Stimulated activated CD4-positive, alpha-beta T cell treated with anti-CD3 and anti-CD28 coated beads, Interleukin-4, amount 100 ng/mL, for 48 hours (primary cell): Measurements from ENCODE around the gene KCTD4.
"Not testable (repeated sequence)": the region's sequence is repeated elsewhere in the genome, so short reads cannot be mapped to it uniquely, and the experiment has no call there.

Source experiments
- DNase-seq, 2 donors: peaks; one replicate each; pipeline ENCODE4 v3.0.0-alpha.2; 2020; ENCODE audit warnings: low read depth in 2 of 2

The KCTD4 gene

DNA sequence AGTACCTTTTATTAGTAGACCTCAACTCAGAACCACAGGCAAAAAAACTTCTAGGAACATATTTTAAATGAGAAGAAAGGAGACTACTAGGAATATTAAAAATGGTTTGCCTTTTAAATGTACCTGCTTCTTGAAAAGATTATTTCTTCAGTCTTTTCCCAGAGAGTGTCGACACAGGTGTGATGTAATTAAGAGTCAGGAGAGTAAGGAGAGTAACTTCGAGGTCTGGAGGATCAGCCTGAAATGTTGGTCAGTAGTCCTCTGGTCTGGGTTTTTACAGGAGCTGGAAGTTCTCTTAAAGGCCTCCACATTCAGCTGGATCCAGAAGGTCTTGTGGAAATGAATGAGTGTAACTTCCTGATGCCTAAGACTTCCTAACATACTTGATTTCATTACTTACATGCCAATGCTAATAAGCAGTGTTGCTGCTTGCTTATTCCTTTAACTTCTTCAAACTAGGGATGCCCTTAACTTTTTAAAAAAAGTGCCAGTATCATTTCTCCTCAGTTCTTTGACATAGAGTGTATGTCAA is at the start of gene KCTD4:
TSS of gene KCTD4 (minus strand) at position 345 of the 532 bp plus-strand sequence. CDS start 6,478 bp downstream, outside the sequence.
- DNase-seq: no peak

DNA sequence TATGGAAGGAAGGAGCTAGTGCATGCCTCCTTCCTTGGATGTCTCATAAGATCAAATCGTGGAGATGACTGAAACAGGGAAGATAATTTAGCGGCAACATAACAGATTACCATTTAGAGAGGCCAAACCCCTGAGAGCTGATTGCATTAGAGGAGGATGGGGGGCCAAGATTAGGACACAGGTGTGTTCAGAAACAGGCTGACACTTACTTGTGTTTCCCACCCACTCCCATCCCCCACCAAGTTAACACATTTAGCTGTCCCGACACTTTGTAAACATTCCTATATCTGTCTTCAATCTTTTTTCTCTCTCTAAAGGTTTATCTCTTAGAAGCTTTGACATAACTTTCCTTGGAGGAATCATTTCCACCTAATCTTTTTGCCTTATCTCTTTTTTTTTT is 48.8 kb upstream of the KCTD4 start:
- DNase-seq: no peak

DNA sequence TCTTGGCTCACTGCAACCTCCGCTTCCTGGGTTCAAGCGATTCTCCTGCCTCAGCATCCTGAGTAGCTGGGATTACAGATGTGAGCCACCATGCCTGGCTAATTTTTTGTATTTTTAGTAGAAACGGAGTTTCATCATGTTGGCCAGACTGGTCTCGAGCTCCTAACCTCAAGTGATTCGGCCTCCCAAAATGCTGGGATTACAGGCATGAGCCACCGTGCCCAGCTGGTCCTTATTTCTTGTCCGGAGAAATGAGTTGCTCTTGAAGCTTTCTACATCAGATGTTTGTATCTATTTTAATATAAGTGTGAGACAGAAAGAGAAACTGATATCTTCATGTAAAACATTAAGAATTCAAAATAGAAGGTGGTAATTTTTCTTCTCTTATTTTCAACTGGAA is 43.9 kb upstream of the KCTD4 start:
- DNase-seq: not testable (repeated sequence)

DNA sequence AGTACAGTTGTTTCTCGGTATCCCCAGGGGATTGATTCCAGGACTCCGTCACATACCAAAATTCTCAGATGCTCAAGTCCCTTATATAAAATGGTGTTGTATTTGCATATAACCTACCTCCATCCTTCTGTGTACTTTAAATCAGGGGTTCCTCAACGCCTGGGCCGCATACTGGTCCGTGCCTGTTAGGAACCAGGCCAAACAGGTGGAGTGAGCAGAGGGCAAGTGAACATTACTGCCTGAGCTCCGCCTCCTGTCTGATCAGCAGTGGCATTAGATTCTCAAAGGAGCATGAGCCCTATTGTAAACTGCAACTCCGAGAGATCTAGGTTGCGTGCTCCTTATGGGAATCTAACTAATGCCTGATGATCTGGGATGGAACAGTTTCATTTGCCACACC is 42.2 kb upstream of the KCTD4 start:
- DNase-seq: no peak

DNA sequence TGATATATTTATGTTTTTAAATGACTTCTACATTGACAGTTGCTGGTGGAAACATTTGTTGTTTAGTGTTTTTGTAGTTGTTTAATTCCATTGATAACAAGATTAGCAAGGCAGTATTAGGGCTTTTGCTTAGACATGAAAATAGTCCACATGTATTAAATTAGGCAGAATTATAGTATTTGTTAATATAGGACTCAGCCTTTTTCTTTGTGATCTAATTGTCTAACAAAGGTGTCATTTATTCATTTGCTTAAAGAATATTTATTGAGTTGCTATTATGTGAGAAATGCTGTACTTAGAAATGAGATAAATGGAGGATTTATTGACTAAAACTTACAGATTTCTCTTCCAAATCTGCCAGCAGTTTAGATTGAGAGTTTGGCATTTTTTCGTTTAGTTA is 41.7 kb upstream of the KCTD4 start:
- DNase-seq: no peak

GRCh38 chr13:45242070-45242469 is 41.2 kb upstream of the KCTD4 start:
- no peak for DNase-seq

GRCh38 chr13:45240143-45240542 is 39.3 kb upstream of the KCTD4 start:
- DNase-seq: no peak

- no peak for DNase-seq
These were observed 38.3 kb upstream of the KCTD4 start for GRCh38 chr13:45238945-45239795.

DNA sequence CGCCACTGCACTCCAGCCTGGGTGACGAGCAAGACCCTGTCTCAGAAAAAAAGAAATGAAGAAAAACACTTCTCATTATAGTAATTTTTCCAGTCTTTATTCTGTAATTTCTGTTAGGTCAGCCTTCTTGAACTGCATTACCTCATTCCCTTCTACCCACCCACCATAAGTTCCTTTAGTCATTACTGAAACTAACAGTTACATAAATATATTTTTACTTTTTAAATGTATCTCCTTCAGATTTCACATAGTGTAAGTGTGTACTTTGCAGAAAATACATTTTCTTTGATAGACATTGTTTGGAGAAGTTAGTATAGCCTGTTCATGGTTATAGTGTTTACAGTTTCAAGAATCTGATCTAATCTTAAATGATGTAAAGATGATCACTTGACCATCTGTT is 31.7 kb upstream of the KCTD4 start:
- no peak for DNase-seq

GRCh38 chr13:45231722-45232121 is 30.9 kb upstream of the KCTD4 start:
- no peak for DNase-seq

DNA sequence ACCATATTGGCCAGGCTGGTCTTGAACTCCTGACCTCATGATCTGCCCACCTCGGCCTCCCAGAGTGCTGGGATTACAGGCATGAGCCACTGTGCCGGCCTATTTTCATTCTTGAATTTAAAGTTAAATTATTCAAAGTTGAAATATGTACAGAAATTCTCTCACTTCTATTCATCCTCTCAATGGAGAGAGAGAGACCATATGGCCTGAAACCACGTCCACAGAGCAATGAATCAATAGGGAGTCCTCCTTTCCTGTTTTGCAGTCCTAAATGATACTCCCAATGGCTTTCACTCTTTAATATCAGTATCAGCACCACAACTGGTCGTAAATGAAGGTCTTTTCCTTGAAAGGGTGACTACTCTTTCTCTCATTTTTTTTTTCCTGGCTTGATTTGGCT is 30.5 kb upstream of the KCTD4 start:
- no peak for DNase-seq

GRCh38 chr13:45229172-45229571 is 28.3 kb upstream of the KCTD4 start:
- DNase-seq: no peak

GRCh38 chr13:45228002-45228401 is 27.2 kb upstream of the KCTD4 start:
- DNase-seq: no peak

DNA sequence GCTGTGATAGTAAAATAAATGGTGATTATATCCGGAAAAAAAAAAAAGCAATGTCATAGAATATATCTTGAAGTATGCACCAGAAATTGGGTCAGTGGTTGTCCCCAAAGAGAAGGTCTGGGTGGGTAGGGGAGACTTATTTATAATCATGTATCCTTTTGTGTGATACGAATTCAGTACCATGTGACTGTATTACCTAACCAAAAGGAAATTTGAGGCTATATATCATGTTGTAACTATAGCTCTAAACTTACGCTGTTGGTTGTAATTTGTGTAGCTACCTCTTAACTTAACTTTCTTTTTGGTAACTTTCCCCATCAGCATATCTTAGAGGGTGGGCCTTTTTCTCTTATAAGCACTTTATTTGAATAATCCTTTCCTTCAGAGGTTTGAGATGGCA is 25.2 kb upstream of the KCTD4 start:
- DNase-seq: no peak

DNA sequence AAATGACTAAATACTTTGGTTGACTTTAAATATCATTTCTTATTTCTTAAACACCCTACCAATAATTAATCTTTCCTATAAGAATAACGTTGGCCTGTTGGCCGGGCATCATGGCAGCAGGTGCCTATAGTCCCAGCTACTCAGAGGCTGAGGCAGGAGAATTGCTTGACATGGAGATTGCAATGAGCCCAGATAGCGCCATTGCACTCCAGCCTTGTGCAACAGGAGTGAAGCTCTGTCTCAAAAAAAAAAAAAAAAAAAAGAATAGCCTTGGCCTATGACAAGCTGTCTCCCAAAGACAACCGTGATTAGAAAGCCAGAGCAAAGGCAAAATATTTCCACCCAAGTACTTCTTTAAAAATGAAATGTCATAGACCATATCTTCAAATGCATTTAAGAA is 24.5 kb upstream of the KCTD4 start:
- no peak for DNase-seq

- DNase-seq: no peak
These were observed 23.3 kb upstream of the KCTD4 start for GRCh38 chr13:45224176-45224575.

DNA sequence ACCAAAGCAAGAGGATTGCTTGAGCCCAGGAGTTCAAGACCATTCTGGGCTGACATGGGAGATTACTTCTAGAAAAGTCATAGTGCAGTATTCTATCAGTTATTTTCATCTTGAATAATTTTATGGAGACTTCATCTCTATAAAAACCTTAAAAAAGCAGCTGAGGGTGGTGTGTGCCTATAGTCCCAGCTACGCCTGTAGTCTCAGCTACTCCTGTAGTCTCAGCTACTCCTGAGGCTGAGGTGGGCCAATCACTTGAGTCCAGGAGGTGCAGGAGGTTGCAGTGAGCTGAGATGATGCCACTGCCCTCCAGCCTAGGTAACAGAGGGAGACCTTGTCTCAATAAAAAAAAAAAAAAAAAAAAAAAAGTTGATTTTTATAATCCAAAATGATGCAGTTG is 22.1 kb upstream of the KCTD4 start:
- DNase-seq: no peak

GRCh38 chr13:45222516-45222915 is 21.7 kb upstream of the KCTD4 start:
- no peak for DNase-seq

GRCh38 chr13:45220403-45220802 is 19.6 kb upstream of the KCTD4 start:
- no peak for DNase-seq

GRCh38 chr13:45219938-45220375 is 19.1 kb upstream of the KCTD4 start:
- no peak for DNase-seq

DNA sequence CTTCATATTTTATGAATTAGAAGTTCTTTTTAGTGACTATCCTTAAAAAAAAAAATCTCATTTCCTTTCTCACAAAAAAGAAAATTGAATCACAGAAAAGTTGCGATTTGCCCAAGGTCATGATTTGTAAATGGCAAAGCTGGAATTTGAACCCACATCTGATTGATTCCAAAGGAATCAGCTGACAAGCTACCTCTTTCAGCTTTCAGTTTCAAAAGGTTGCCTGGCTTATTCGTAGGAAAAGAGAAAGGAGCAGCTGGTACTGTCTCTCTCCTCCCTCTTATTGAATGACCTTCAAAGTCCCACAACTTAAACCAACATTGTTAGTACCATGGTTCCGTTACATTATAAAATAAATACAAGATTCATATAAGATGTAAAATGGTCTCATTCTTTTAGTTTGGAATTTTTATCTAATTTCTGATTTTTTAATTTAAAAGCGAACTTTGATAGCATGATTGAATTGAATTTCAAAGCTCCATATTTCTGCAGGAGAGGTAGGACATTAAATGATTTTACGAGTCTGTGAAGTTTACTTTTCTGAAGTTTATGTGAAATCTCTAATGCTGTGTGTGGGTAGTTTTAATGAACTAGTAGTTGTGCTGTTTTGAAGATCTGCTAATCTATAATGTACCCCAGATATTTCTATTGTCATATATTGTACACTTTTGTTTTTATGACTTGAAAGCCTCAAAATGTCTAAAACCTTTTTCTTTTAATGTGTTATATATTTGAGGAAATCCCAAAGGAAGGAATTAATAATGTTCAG is 18.5 kb upstream of the KCTD4 start:
- DNase-seq: no peak

DNA sequence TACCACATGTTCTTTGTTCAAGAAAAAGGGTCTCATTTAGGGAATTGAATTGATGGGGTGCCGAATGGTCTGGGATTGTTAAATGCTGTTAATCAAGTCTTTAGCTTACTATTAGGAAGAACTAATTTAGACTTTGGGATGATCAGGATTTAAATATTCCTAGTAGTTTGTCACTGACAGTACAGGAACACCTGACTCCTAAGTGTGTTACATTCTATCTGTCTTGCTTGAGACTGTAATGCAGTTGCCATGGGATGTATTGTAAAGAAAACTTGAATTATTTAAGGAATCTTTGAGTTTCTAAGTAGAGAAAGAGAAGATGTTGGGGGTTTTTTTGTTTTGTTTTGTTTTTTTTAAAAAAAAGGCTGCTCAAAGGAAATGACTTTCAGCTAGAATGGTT is 17.8 kb upstream of the KCTD4 start:
- no peak for DNase-seq

GRCh38 chr13:45216193-45216592 is 15.3 kb upstream of the KCTD4 start:
- no peak for DNase-seq
